ENCODE data around the gene PLA2G5.

DNA sequence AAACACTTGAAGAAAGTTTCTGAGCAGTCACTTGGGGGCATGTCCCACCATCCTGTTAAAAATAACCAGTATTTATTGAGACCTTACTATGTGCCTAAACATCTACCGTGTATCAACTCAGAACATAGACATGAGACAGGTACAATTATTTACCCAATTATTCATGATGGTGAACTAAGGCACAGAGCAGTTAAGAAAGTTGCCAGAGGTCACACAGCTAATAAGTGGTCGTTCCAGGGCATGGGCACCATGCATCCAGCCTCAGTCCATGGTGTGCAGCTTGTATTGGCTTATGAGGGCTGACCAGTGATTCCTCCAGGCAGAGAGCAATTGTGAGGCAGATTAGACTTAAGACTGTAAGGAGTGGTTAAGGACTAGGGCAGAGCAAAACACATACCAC lies 5.4 kb downstream of the PLA2G5 start:
- TF ChIP-seq CTCF (IDR thresholded peaks at IDR 0.05; ENCODE audit: low read length), result no peak
- no peak for TF ChIP-seq EZH2 (IDR thresholded peaks at IDR 0.05; ENCODE audit: borderline replicate concordance, low read length)

All from OCI-LY1 (cell line).